GM12878 (cell line): Measurements from ENCODE around the gene MAB21L3. TPM values are rescaled to one million over a fixed set of nuclear protein-coding genes. Genes with fewer than 3 reads are reported as not detected.

ENCODE experiments used
- ATAC-seq: fragments of 200-7000 bp; cut with Tn5 transposase; 3 replicates; pipeline ENCODE4 v1.9.1; 2020; ENCODE audit warnings: mild to moderate bottlenecking, moderate library complexity
- BruUV-seq: library from RNA; stranded (reverse); fragments of 400-500 nt; replicated peaks from 2 replicates; lab custom pipeline; 2021; lab: Mats Ljungman, UMichigan
- CTCF ChIA-PET: fragments of 300-600 bp; sonication (Branson Sonifier 250); formaldehyde crosslinking; extraction: SDS; loops from one replicate; lab custom pipeline; 2021; ENCODE audit warnings: inconsistent platforms; lab: Yijun Ruan, JAX
- POLR2A ChIA-PET: fragments of 350-600 bp; formaldehyde crosslinking; extraction: SDS; loops from one replicate; lab custom pipeline; 2021; ENCODE audit warnings: inconsistent platforms; lab: Charles Lee
- RAD21 ChIA-PET: fragments of 300-600 bp; sonication (Branson Sonifier 250); formaldehyde crosslinking; loops from one replicate; lab custom pipeline; 2023; ENCODE audit warnings: antibody characterized with exemption; ENCODE audit not compliant: unreplicated experiment; lab: Charles Lee
- SMC1A ChIA-PET: fragments of 300-600 bp; sonication (Branson Sonifier 250); formaldehyde crosslinking; loops from one replicate; lab custom pipeline; 2023; ENCODE audit not compliant: unreplicated experiment, uncharacterized antibody; lab: Charles Lee
- DNase-seq: peaks from one replicate; pipeline ENCODE4 v3.0.0-alpha.2; 2011; ENCODE audit warnings: low read depth, low spot score
- FAIRE-seq: peaks from 3 replicates; lab custom pipeline; 2011; peaks lifted over from hg19 to GRCh38; lab: Jason Lieb, UNC
- H2AFZ ChIP-seq: 2 replicates; pipeline ENCODE4 v1.6.0; 2011; ENCODE audit warnings: low read depth, low read length, control low read depth; ENCODE audit not compliant: control insufficient read depth
- H3K27ac ChIP-seq: 2 replicates; pipeline ENCODE4 v1.5.1; 2011; ENCODE audit warnings: control low read depth; ENCODE audit not compliant: control insufficient read depth, insufficient read depth
- H3K27me3 ChIP-seq, 2 experiments: replicated peaks in 1 of 2; 2 replicates each; pipeline versions ENCODE4 v1.6.0 to v1.6.1; 2011; ENCODE audit warnings: low read length in 1 of 2; ENCODE audit not compliant: control insufficient read depth in 2 of 2, insufficient read depth in 2 of 2
- H3K36me3 ChIP-seq, 2 experiments: 2 replicates each; pipeline ENCODE4 v1.5.1; 2011; ENCODE audit warnings: low read length in 1 of 2; ENCODE audit not compliant: control insufficient read depth in 2 of 2, insufficient read depth in 2 of 2
- H3K4me1 ChIP-seq: 2 replicates; pipeline ENCODE4 v1.6.1; 2011; ENCODE audit warnings: mild to moderate bottlenecking, low read length, moderate library complexity, mixed read lengths; ENCODE audit not compliant: control insufficient read depth, insufficient read depth
- H3K4me2 ChIP-seq: 2 replicates; pipeline ENCODE4 v1.6.0; 2011; ENCODE audit warnings: control low read depth; ENCODE audit not compliant: control insufficient read depth, insufficient read depth
- H3K4me3 ChIP-seq: fragments of 200-600 bp; sonication (generic); 2 replicates; pipeline ENCODE4 v1.5.1; 2016
- H3K79me2 ChIP-seq: 2 replicates; pipeline ENCODE4 v1.6.0; 2011; ENCODE audit warnings: low read length; ENCODE audit not compliant: control insufficient read depth, insufficient read depth
- H3K9ac ChIP-seq: 2 replicates; pipeline ENCODE4 v1.8.0; 2011; ENCODE audit warnings: low read length, control low read depth, mixed read lengths; ENCODE audit not compliant: control insufficient read depth, insufficient read depth
- H3K9me3 ChIP-seq: replicated peaks from 3 replicates; pipeline ENCODE4 v1.5.1; 2011; ENCODE audit warnings: mild to moderate bottlenecking, low read length; ENCODE audit not compliant: control insufficient read depth, insufficient read depth
- H4K20me1 ChIP-seq: 2 replicates; pipeline ENCODE4 v1.6.0; 2011; ENCODE audit not compliant: control insufficient read depth, insufficient read depth
- ATF7 ChIP-seq: fragments of 450-650 bp; IDR thresholded peaks from 2 replicates; pipeline ENCODE4 v1.6.1; 2016; ENCODE audit warnings: low read depth, mild to moderate bottlenecking
- CREM ChIP-seq: IDR thresholded peaks from 2 replicates; pipeline ENCODE4 v1.6.1; 2014; ENCODE audit warnings: antibody characterized with exemption, low read depth
- HDAC2 ChIP-seq: fragments of 200-600 bp; sonication (generic); IDR thresholded peaks from 2 replicates; pipeline ENCODE4 v1.6.1; 2017
- NFIC ChIP-seq: IDR thresholded peaks from 2 replicates; pipeline ENCODE4 v1.6.1; 2012; ENCODE audit warnings: low read depth, mild to moderate bottlenecking, inconsistent platforms, low read length, moderate library complexity
- POLR2AphosphoS2 ChIP-seq: IDR thresholded peaks from 2 replicates; pipeline ENCODE4 v1.6.1; 2011; ENCODE audit warnings: low read depth, mild to moderate bottlenecking, low read length, improper control_type of control experiment, moderate library complexity
- WGBS: methylation state at CpG from one replicate; pipeline ENCODE4 v1.1.6; 2016; ENCODE audit warnings: low lambda C conversion rate; ENCODE audit not compliant: insufficient replicate concordance, insufficient coverage; ENCODE audit errors: missing lambda C conversion rate; 5-methylcytosine and 5-hydroxymethylcytosine counted together
- in situ Hi-C: fragments of 300-500 bp; cut with MboI; formaldehyde crosslinking; loops from 9 replicates; pipeline ENCODE4 v1.14.3; 2018; ENCODE audit warnings: mixed read lengths
- intact Hi-C: fragments of 100-400 bp; cut with micrococcal nuclease; formaldehyde crosslinking; loops from one replicate; pipeline ENCODE4 v1.14.2; 2022; ENCODE audit not compliant: unreplicated experiment
- polyA plus RNA-seq, 11 experiments: library from polyadenylated mRNA; depleted of rRNA in 4 of 11; unstranded in 6 of 11; stranded (reverse) in 5 of 11; fragments of >200 nt; fragmentation: Nextera tagmentation in 4 of 11; fragmentation: Illumina TruSeq in 1 of 11; extraction: Ambion mirVana in 4 of 11; extraction: Trizol in 1 of 11; gene quantifications; 1 replicate in 1 of 11; 2 replicates in 10 of 11; pipeline versions ENCODE4 v1.2.1 to v1.2.3, GENCODE V29; 2011 to 2016; ENCODE audit warnings: inconsistent platforms in 2 of 11, missing spikeins in 2 of 11, low read depth in 1 of 11
- total RNA-seq, 4 experiments: library from RNA; depleted of rRNA in 3 of 4; stranded (reverse); fragments of >200 nt in 3 of 4; fragmentation: Illumina TruSeq in 1 of 4; extraction: Trizol in 1 of 4; gene quantifications; 2 replicates each; pipeline versions ENCODE4 v1.2.1 to v1.2.3, GENCODE V29; 2013 to 2021
- TF ChIP-seq, protein P1 (sequence below): IDR thresholded peaks from 2 replicates; pipeline ENCODE4 v1.6.1; 2012; ENCODE audit warnings: low read length, inconsistent platforms
- TF ChIP-seq, protein P2 (sequence below): IDR thresholded peaks from 2 replicates; pipeline ENCODE4 v1.6.1; 2011; ENCODE audit warnings: mild to moderate bottlenecking, low read depth, low read length, moderate library complexity; ENCODE audit not compliant: insufficient replicate concordance
- TF ChIP-seq, protein P3 (sequence below): IDR thresholded peaks from 2 replicates; pipeline ENCODE4 v1.6.1; 2011; ENCODE audit warnings: borderline replicate concordance, low read depth, mild to moderate bottlenecking, moderate library complexity, mixed read lengths, low read length; ENCODE audit not compliant: insufficient read depth; ENCODE audit errors: extremely low read length
- TF ChIP-seq, protein P4 (sequence below): IDR thresholded peaks from 2 replicates; pipeline ENCODE4 v1.6.1; 2012; ENCODE audit warnings: low read depth, low read length, improper control_type of control experiment
- TF ChIP-seq, protein P5 (sequence below): fragments of 450-650 bp; conservative IDR thresholded peaks from 2 replicates; pipeline ENCODE4 v1.6.1; 2017; ENCODE audit warnings: mild to moderate bottlenecking, moderate library complexity

MAB21L3 gene
- total and polyA plus RNA-seq, 10 of the 15 experiments (the other 5 are each of a cell fraction or from before 2014, with no cell fraction given) = 0.18 to 18.6 (median 1.3) TPM

DNA sequence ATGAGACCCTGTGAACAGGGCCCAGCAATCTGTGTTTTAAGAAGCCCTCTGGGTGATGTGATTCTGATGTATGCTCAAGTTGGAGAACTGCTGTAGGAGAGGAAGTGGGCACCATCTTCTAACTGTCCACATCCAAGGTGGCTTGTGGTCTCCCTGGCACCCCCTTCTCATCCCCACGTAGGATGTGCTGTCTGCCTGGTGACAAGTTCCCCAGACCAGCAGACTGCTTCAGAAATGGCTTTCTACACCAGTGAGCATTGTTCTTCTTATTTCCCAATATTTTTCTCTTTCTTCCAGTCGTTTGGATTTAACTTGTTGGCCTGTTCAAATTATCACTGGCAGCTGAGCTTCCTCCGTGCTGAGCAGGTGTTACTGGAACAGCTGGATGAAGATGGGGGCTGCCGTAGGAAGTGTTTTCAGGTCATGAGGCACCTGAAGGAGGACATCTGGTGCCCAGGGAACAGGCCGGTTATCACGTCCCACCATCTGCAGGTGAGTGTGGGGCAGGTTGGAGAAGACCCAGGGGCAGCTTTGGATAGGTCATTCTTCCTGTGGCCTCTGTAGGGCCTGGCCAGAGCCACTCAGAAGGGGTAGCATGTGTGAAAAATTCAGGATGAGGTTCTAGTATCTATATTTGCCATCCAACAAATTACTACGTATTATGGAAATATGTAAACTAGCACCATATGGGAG lies 16.8 kb downstream of the MAB21L3 start:
- no TSS peak for BruUV-seq
- H3K4me3 ChIP-seq = no peak overlapping the region
- SMC1A ChIA-PET = no interaction called here
- H4K20me1 ChIP-seq = no peaks in the 10 kb centered on the region
- no peaks in the 10 kb centered on the region for H3K79me2 ChIP-seq
- TF ChIP-seq, protein P1, sequence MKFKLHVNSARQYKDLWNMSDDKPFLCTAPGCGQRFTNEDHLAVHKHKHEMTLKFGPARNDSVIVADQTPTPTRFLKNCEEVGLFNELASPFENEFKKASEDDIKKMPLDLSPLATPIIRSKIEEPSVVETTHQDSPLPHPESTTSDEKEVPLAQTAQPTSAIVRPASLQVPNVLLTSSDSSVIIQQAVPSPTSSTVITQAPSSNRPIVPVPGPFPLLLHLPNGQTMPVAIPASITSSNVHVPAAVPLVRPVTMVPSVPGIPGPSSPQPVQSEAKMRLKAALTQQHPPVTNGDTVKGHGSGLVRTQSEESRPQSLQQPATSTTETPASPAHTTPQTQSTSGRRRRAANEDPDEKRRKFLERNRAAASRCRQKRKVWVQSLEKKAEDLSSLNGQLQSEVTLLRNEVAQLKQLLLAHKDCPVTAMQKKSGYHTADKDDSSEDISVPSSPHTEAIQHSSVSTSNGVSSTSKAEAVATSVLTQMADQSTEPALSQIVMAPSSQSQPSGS = no peak
- TF ChIP-seq ATF7 (no peak), HDAC2 (no peak), NFIC (no peak), CREM (no peak), POLR2AphosphoS2 (no peak)
- TF ChIP-seq, protein P2, sequence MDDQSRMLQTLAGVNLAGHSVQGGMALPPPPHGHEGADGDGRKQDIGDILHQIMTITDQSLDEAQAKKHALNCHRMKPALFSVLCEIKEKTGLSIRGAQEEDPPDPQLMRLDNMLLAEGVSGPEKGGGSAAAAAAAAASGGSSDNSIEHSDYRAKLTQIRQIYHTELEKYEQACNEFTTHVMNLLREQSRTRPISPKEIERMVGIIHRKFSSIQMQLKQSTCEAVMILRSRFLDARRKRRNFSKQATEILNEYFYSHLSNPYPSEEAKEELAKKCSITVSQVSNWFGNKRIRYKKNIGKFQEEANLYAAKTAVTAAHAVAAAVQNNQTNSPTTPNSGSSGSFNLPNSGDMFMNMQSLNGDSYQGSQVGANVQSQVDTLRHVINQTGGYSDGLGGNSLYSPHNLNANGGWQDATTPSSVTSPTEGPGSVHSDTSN = no peak
- TF ChIP-seq, protein P3, sequence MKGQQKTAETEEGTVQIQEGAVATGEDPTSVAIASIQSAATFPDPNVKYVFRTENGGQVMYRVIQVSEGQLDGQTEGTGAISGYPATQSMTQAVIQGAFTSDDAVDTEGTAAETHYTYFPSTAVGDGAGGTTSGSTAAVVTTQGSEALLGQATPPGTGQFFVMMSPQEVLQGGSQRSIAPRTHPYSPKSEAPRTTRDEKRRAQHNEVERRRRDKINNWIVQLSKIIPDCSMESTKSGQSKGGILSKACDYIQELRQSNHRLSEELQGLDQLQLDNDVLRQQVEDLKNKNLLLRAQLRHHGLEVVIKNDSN = no peak
- TF ChIP-seq, protein P4, sequence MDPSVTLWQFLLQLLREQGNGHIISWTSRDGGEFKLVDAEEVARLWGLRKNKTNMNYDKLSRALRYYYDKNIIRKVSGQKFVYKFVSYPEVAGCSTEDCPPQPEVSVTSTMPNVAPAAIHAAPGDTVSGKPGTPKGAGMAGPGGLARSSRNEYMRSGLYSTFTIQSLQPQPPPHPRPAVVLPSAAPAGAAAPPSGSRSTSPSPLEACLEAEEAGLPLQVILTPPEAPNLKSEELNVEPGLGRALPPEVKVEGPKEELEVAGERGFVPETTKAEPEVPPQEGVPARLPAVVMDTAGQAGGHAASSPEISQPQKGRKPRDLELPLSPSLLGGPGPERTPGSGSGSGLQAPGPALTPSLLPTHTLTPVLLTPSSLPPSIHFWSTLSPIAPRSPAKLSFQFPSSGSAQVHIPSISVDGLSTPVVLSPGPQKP = no peak
- TF ChIP-seq, protein P5, sequence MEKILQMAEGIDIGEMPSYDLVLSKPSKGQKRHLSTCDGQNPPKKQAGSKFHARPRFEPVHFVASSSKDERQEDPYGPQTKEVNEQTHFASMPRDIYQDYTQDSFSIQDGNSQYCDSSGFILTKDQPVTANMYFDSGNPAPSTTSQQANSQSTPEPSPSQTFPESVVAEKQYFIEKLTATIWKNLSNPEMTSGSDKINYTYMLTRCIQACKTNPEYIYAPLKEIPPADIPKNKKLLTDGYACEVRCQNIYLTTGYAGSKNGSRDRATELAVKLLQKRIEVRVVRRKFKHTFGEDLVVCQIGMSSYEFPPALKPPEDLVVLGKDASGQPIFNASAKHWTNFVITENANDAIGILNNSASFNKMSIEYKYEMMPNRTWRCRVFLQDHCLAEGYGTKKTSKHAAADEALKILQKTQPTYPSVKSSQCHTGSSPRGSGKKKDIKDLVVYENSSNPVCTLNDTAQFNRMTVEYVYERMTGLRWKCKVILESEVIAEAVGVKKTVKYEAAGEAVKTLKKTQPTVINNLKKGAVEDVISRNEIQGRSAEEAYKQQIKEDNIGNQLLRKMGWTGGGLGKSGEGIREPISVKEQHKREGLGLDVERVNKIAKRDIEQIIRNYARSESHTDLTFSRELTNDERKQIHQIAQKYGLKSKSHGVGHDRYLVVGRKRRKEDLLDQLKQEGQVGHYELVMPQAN = no peak
- TF ChIP-seq, all 136 proteins: peak for 0
- Histone ChIP-seq H2AFZ (no peak overlapping the region), H3K4me1 (no peaks in the 10 kb centered on the region), H3K9me3 (no peaks in the 10 kb centered on the region), H3K4me2 (no peak overlapping the region), H3K27me3 (no peaks in the 10 kb centered on the region), H3K9ac (no peak overlapping the region), H3K27ac (no peak overlapping the region), H3K36me3 (peaks cover 0 to 12% of the 10 kb centered on the region in 2 experiments; a peak in 2 of 4 replicates)
- POLR2A ChIA-PET = no interaction called here
- intact Hi-C loops (no loop called here), in situ Hi-C loops (no loop called here)
- RAD21 ChIA-PET = no interaction called here
- 36% methylated on average over 7 of the region's 7 CpGs for WGBS
- FAIRE-seq (no peak), DNase-seq (no peak), ATAC-seq (no peak)
- CTCF ChIA-PET = no interaction called here
